GM21619 (cell line): Measurements from ENCODE around the gene LRGUK.
A peak's percentile ranks its signal among the peaks of the same experiment; 100 is the strongest.

Experiments used
- ATAC-seq: cut with Tn5 transposase; IDR thresholded peaks from one replicate; pipeline ENCODE4 v1.9.1; 2021; ENCODE audit not compliant: unreplicated experiment

Gene LRGUK

DNA sequence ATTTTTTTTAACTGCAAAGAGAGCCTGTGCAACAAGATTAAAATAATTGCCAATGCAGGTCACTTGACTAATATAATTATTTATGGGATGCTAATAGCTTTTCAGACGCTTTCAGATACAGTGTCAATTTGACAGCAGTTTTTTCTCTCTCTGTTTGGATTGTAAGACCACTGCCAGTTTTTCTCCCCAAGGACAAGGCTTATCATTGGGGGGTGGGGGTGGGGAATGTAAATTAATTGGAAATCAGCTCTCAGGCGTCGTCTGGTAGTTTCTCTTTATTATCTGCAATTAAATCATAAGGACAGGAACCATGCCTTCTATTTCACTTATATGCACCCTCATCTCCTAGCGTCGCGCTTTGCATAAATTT lies 559 bp upstream of the LRGUK start:
- ATAC-seq = no peak

DNA sequence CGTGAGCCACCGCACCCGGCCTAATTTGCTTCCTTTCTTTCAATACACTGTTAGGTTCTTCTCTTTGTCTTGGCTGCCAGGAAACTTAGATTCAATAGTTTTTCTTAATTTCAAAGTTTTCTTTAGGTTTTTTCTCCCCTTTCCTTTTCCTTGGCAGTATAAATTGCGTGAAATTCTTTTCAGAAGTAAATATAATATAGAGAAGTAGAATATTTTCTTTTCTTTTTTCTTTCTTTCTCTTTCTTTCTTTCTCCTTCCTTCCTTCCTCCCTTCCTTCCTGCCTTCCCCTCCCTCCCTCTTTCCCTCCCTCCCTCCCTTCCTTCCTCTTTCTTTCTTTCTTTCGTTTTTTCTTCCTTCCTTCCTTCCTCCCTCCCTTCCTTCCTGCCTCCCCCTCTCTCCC lies 1.7 kb downstream of the LRGUK start:
- no peak for ATAC-seq

DNA sequence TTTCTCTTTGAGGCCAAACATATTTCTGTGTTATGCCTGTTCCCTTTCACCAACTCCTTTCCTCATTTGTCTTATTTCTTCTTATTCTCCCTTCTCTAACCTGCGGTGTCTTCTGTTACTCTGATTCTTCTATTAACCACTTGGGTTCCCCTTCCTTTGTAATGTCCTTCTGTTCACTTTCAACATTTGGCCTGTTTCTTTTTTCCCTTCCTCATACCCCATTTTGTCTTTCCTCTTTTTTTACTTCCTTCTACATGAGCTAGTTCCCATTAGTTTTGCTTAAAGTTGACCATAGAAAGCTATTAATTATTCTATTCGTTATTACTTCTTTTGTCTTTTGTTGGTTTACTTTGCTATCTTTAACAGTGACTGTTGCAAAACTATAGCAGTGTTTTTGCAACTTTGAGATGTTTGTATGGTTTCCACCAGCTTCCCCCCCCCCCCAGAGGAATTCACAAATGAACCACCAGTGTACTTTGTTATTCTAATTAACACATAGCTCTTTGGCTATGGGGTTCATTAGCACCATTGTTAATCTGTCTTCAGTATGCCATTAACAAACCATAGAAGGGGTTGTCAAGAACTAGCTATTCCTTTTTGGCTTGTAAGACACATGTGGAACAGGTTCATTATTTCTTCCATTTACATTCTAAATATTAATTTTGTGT lies 2.9 kb downstream of the LRGUK start:
- no peak for ATAC-seq

DNA sequence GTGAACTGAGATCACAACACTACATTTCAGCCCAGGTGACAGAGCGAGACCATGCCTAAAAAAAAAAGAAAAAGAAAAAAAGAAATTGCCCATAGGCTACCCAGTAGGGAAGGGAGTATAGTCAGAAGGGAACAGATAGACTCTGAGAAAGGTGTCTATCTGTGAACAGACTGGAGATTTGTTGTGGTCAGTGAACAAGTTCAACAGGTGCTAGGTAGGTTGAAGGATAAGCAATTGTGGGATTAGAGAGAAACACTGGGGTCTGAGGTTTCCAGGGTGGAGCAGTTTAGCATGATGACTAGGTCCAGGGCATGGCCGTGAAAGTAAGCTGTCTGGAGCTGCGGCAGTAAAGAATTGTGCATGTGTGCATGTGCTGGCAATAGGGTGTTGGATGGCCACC lies 6.9 kb downstream of the LRGUK start:
- ATAC-seq = no peak

DNA sequence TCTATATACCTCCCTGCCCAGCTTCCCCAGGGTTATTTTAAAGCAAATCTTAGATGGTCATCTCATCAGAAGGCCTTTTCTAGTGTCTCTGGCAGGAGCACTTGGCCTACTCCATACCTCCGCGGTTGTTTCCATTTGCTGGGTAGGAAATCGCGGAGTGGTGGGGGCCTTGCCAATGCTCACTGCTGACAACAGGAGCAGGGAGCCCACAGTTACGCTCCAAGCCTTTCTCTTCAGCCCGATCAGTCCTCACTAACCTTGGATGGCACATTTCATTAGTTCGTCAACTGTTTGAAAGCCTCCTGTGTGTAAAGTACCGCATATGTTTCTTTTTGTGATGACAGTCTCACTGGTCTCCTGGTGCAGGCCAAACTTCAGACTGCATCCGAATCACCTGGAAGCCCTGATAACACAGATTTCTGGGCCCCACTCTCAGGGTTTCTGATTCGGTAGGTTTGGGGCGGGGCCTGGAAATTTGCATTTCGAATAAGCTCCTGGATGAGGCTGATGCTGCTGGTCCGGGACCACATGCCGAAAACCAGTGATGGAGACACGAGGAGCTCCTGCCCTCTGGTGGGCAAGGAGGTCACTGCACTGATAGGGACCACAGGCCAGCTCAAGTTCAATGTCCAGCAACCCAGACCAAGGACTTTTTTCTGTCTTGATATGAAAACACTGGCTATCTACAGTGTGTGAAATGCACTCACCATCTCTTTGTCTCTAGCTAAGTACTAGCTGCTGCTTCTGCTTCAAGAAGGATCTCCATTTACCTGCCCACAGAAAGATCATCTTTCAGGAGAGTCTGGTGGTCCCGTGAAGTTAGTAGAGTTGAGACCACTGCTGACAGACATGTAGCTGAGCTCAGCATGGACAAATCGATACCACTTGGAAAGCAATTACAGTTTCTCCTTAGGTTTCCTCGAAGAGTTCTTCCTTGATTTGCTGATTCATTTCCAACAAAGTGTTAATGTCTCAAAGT lies 14.0 kb downstream of the LRGUK start:
- ATAC-seq = no peak

DNA sequence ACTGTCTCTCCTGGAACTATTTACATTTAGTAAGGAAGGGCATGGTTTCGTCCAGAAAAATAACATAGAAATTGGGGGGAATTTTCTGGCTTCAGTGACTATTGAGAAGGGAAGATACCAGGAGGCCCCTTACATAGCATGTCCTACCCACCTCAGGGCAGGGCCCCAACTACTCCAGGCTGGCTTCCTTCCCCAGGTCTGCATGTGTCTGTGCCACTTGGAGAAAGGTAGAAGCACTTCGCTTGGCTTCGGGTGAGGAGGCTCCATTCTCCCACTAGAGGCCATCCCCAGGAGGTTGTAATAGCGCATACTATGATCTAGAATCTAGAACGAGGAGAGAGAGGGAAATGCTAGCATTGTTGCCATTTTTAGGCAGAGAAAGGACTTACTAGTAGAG lies 14.7 kb downstream of the LRGUK start:
- no peak for ATAC-seq

DNA sequence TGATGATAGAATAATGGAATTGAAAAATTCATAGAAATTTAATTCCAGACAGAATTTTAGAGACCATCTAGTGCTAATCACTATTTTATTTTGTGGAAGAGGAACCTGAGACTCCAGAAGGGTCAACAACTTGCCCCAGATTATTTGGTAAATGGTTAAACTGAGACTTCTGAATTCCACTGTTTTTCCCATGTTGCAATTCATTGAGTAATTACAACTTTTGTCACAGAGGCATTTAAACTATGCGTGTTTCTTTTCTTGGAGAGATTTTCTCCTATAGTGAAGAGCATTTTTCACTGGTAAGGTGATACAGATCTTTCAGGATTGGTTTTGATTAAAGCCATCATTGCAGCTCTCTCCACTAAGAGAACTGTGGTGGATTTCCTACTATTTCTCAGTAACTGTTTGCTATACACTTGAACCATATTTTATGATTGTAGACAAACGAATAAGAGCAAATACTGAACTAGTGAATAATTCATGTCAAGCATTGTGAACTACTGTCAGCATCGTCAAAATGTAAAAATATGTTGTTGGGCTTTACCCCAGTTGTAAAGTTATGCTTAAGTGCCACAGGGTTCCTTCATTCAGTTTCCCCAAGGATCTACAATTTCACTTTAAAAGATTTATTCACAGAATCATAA lies 26.5 kb downstream of the LRGUK start:
- no peak for ATAC-seq

DNA sequence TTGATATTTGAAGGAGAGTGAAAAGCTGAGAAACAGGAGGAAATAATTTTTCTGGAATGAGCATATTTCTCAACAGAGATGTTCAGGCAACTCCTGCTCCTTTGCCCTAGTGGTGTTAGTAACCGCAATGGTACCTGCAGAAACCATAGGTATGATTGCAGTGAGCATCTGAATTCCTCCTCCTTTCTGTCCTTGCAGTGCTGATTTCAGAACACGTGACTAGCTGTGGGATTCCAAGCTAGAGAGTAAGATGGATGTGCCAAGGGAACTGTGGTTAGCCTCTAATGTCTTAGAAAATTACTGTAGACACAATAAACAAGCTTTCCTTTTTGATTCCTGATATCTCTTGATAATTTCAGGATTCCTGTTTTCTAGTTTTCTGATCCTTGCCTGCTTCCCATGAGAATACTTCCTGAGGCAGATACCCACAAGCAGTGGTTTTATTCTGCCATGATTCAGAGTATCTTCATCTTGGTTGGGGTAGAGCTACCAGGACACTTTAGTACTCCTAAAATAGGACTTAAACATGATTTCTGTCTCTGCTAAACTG lies 27.5 kb downstream of the LRGUK start:
- ATAC-seq = no peak

DNA sequence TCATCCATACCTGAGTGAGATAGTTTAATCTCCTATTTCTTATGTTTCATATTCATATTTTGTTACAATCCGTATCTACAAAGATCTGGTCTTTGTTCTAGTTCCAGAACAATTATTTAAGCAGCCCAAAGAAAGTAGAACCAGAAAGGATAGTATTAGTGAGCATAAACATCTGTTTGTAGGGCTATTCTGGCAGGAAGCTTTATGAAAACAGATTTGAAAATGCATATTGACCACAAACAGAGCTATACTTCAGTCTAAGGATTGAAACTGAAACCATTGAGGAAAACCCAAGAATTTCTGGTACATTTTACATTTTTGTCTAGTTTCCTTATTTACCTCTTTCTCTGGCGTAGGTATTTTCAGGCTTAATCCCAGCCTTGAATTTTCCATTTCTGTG lies 28.1 kb downstream of the LRGUK start:
- no peak for ATAC-seq

DNA sequence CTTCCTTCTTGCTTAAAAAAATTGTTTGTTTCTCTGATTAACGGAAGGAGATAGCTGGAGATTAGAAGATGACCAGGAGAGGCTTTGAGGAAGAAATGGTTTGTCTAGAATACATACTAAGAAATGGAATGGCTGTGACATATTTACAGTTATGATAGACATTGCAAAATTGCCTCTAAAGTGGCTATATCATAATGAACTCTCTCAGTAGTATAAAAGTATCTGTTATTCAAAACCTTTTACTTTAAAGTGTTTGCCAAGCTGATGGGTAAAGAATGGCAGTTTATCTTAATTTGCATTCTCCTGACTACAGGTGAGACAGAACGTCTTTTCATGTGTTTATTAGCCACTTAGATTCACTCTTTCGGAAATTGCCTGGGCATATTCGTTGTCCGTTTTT lies 28.7 kb downstream of the LRGUK start:
- ATAC-seq = no peak

DNA sequence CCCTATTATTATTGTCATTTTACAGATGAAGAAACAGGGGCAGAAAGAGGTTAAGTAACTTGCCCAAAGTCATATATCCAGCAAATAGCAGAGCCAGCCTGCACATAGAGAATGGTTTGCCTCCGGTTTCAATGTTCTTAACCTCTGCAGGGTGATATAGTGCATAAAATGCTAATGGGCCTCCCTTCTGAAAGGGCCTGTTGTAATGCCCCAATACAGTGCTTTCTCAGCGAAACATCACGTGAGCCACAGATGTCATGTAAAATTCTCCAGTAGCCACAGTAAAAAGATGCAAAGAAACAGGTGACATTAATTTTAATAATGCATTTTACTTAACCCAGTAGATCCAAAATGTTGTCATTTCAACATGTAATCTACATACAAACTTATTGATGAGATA lies 38.1 kb downstream of the LRGUK start:
- ATAC-seq = no peak

DNA sequence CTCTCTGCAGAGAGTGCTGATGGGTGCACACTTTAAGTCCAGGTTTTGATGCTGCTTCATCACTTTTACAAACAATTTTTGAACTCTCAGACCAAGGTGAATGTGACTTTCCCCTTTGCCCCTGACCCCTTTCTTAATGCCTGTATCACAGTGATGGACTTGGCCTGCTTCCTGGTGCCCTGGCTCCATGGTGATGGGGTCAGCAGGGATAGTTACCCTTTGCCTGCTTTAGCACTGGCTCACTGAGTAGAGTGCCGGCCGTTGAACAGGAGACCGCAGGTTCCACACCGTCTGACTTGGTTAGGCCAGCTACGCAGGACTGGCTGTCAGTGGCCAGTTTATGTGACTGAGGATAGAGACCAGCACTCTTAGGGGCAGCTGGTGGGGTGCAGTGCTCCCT lies 40.1 kb downstream of the LRGUK start:
- ATAC-seq = no peak

DNA sequence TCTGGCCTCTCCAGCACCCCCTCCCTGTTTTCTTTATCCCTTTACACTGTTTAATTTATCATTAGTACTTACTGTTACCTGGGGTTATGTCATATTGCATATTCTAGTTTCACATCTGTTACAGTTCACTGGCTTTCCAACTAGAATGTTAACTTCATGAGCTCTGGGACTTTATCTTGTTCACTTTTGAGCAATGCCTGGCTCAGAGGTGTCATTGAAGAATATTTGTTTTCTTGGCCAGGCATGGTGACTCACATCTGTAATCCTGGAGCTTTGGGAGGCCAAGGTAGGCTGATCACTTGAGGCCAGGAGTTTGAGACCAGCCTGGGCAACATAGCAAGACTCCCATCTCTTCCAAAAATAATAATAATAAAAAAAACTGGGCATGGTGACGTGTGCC lies 40.7 kb downstream of the LRGUK start:
- no peak for ATAC-seq

DNA sequence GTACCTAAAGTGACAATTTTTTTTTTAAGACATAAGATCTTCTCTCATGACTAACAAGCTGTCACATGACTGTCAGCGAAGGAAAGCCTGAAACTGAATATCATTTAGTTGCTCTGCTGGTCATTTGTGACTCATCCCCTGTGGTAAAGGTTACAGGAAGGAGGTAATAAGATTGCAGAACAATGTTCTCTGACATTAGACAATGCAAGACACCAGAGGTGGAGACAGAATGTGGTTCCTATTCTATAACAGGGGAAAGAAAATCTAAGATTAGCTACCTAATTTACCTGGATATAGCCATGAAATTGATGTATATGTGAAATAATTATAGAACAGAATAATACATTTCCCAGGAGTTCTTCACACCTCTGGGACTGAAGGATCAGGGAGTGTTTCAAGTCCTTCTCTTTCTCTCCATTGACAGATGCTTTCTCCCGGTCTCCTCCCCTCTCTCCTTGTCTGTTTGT lies 47.7 kb downstream of the LRGUK start:
- peak; percentile 93 for ATAC-seq

DNA sequence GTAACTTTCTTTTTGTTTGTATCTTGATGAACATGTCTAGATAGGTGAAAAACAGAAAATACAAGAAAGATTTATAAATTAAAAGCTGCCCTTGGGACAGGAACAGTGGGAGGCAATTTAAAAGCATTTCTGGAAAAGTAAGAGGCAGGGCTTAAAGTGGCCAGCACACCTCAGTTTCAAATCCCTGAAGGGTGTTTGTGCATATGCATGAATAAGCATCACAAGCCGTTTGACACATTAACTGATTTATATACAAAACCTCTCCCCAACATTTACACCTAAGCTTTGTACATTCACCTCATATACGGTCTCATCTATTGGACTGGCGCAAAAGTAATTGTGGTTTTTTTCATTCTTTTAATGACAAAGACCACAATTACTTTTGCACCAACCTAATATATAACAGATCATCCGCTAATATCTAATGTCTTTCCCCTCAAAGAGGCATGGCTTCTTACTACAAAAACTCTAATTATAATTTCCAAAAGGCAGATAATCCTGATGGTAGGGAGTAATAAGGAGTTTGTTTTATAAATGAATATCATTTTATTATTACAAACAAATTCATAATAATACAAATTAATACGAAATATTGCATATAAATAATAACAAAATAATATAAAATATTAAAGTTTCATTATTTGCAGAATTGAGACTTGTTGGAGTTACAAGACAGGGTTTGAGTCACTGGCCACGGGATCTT lies 48.3 kb downstream of the LRGUK start:
- no peak for ATAC-seq

DNA sequence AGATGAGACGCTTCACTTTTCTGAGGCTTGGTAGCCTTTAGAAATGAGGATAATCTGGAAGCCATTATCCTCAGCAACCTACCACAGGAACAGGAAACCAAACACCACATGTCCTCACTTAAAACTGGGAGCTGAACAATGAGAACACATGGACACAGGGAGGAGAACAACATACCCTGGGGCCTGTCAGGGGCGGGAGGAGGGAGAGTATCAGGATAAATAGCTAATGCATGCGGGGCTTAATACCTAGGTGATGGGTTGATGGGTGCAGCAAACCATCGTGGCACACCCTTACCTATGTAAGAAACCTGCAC lies 48.9 kb downstream of the LRGUK start:
- ATAC-seq = no peak

DNA sequence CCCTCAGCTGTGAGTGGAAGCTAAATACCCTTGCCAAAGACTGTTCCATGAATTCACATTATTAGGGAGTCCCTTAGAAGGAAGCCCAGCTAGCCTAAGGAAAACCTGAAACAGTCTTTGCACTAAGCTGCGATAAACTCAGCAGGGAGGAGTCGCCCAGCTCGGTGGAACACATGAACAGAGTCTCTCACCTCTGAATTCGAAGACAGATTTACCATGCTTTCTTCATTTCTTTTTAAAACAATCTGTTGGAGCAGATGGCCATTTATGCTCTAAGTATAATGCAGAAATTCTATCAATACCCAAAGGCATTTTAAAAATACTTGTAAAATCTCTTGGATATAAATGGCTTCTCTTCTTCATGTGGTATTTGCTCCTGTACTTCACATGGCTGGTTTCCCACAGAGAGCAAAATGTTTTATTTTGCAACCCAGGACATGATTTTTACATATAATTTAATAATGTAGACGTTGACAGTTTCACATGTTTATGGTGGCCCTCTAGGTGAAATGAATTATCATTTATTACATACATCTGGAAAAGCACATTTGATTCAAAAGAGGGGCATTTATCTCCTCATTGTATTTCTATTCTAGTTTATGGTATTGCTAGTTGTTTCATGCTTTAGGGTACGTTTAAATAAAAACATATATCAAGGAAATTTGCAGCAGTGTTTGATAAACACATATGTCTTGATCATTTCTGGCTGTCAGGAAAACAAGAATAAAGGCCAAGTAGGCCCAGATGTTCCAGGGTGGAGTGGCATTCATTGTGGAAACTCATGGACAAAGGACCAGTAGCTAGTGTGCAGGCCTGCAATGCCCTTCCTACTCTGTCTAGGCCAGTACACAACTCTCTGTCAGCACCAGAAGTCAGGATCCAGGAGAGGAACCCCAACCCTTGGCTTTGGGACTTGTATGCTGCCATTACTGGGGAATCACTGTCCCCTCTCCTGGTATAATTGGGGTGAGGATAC lies 52.2 kb downstream of the LRGUK start:
- ATAC-seq = no peak

DNA sequence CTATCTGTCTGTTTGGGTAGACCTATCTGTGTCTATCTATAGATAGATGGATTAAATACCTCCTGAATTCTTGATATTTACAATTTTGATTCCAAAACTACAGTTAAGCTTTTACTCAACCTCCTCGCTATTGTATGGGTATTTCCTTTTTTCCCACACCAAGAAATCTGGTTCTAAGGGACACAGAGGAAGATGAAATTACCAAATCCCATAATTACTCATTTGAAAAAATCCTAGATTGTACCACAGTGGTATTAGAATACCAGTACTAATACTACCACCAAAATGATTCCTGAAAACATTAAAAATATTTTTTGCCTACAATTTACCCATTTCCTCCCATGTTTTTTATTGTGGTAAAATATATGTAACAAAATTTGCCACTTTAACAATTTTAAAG lies 53.2 kb downstream of the LRGUK start:
- ATAC-seq = no peak

DNA sequence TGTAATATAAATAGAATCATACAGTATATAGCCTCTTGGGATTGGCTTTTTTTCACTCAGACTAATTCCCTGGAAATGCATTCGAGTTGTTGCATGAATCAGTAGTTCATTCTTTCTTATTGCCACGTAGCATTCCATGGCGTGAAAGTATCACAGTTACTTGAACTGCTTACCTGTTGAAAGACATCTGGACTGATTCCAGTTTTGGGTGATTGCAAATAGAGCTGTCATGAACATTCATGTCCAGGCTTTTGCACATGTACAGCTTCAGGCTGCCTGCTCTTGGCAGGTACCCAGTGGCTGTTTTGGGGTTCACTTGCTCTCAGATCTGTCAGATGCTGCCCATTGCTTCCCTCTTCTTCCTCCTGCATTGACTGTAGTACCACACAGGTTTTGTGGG lies 54.9 kb downstream of the LRGUK start:
- no peak for ATAC-seq

DNA sequence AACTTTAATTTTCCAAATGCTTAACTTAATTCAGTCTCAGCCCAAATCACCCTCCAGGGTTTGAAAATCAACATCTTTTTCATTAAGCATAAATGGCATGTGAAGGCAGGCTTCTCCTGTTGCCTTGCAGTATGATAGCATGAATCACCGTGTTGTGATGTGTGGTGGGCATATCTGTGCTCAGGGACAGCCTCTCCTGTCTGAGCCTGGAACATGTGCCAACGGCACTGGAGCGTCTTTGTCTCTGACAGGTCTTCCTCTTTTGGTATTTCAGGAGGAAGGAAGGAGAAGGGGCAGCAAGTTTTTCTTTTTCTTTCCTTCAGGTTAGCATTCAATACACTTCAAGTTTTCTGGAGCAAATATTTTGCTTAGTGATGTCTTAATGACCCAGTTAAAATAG lies 57.6 kb downstream of the LRGUK start:
- ATAC-seq = no peak
